ENCODE data around the gene TMEM14C. TPM values are rescaled to one million over a fixed set of nuclear protein-coding genes. Genes with fewer than 3 reads are reported as not detected.

Gene TMEM14C
- polyA plus RNA-seq: 83.5 TPM

DNA sequence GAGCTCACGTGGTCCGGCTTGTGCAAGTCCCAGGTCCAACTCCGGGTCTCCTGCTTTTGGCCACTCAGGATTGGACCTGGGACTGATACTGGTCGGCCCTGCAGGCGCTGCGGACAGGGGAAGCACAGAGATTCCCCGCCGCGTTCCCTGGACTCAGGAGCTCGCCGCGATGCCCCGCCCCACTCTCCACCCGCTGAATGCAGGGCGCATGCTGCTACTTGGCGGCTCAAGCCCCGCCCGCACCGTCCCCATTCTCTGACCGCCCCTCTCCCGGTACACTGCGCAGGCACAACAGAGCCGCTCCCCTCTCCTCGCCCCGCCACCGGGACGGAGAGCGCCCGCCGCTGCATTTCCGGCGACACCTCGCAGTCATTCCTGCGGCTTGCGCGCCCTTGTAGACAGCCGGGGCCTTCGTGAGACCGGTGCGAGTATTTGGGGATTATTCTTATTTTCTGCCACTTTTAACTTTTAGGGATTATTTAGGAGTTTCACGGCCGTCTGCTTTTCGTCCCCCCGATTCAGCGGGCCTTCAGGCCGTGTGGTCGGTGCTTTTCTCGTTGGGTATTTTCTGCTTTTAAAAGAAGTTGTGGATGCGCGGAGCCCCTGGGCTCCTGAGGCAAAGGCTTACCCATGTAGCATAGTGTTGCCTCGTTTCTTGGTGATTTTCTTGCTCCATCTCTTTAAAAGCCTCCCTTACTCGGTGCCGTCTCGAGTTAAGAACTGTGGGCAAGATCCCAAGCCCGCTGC is at the start of gene TMEM14C:
Gene TMEM14C, plus strand, starts transcription at position 251 of the 747 bp plus-strand sequence. CDS start 1,544 bp downstream, outside the sequence.
- Mint-ChIP-seq H3K27me3 (no peaks in the 10 kb centered on the region), H3K4me3 (peak within 1 kb of the TSS; percentile 93 to 99 (median 96)), H3K9me3 (peaks cover 0 to 3% (median 0%) of the 10 kb centered on the region in 3 donors), H3K36me3 (no peaks in the 10 kb centered on the region), H3K4me1 (peaks cover 17 to 29% (median 19%) of the 10 kb centered on the region in 3 donors), H3K27ac (peak within 1 kb of the TSS; percentile 75 to 91 (median 86))

DNA sequence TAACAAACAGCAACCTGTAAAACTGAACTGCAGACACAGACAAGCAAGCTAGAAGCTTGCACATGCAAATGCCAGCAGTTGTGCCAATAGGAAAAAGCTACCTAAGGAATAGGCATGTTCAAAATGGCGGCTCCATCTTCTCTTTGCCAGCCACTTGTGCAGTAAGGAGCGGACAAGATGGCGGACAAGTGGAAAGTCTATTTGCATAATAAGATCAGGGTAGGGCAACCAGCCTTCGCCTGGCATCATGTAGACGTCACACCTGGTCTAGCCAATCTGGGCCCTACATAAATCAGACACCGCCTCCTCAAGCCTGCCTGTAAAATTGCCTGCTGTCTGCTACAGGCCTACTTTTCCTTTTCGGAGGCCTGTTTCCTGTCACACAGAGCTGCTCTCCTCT is 46.5 kb upstream of the TMEM14C start:
- Mint-ChIP-seq H3K27ac (no peak overlapping the region), H3K36me3 (no peaks in the 10 kb centered on the region), H3K9me3 (peaks cover 0 to 3% (median 3%) of the 10 kb centered on the region in 3 donors), H3K4me3 (no peak overlapping the region), H3K27me3 (no peaks in the 10 kb centered on the region), H3K4me1 (no peaks in the 10 kb centered on the region)

DNA sequence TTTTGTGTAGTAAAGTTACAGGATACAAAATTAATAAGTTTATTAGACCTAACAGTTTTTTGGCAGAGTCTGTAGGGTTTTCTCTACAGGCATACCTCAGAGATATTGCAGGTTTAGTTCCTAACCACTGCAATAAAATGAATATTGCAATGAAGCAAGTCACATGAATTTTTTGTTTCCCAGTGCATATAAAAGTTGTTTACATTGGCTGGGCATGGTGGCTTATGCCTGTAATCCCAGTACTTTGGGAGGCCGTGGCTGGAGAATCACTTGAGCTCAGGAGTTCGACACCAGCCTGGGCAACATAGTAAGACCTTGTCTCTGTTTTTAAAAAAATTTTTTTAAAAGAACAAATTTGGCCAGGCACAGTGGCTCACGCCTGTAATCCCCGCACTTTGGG is 44.4 kb upstream of the TMEM14C start:
- Mint-ChIP-seq H3K4me3 (no peak overlapping the region), H3K9me3 (peaks cover 0 to 3% (median 3%) of the 10 kb centered on the region in 3 donors), H3K4me1 (peaks cover 0 to 1% (median 0%) of the 10 kb centered on the region in 3 donors), H3K27ac (no peak overlapping the region), H3K36me3 (no peaks in the 10 kb centered on the region), H3K27me3 (no peaks in the 10 kb centered on the region)

DNA sequence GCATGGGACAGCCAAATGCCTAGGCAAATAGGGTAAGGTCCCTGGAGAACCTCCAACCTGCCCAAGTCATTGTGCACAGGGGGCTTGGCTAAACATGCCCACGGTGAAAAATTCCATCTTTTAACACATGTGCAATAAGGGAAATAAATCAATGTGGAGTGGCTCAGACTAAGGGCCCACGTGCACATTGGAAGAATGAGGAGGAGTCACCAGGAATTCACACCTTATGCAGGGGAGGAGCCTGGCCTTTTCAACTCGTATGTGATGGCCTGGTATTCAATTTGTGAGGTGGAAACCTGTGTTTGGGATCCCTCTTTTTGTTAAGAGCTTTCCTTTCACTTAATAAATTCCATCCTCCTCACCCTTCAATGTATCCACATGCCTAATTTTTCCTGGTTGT is 41.1 kb upstream of the TMEM14C start:
- peaks cover 1% of the 10 kb centered on the region for H3K27me3 Mint-ChIP-seq
- no peak overlapping the region for H3K27ac Mint-ChIP-seq
- peaks cover 1% of the 10 kb centered on the region for H3K36me3 Mint-ChIP-seq
- H3K4me3 Mint-ChIP-seq: no peak overlapping the region
- H3K4me1 Mint-ChIP-seq: peaks cover 0 to 1% (median 0%) of the 10 kb centered on the region in 3 donors
- H3K9me3 Mint-ChIP-seq: no peaks in the 10 kb centered on the region

DNA sequence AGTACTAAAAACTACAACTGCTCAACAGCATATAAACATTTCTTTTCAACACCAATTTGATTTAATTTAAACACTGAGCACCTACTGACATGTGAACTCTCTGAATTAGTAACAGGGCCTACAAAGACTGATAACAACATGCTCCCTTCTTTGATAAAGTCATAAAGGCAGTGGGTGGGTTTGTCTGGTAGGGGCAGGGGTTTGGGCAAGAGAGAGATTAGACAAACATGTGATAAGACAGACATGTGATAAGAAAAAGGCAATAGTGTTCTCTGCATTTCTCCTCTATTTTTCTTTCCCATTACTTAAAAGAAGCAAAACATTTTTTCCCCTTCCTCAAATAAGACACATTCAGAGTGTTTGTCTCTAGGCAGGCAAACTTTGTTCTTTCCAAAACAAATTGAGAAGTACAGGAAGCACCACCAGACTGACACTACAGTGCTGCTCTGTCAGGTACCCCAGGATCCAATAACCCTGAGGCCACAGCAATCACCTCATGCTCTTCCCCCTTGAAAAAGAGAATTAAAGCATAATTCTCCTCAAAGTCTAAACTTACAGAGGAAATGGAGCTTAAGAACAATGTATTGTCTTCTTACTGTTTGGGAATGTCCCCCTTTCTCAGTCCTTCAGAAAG is 40.4 kb upstream of the TMEM14C start:
- Mint-ChIP-seq H3K27me3 (peaks cover 1% of the 10 kb centered on the region), H3K36me3 (peaks cover 1% of the 10 kb centered on the region), H3K9me3 (no peaks in the 10 kb centered on the region), H3K4me1 (peaks cover 0 to 1% (median 0%) of the 10 kb centered on the region in 3 donors), H3K4me3 (no peak overlapping the region), H3K27ac (peak overlapping the region in 1 of 3 donors; percentile 61)

DNA sequence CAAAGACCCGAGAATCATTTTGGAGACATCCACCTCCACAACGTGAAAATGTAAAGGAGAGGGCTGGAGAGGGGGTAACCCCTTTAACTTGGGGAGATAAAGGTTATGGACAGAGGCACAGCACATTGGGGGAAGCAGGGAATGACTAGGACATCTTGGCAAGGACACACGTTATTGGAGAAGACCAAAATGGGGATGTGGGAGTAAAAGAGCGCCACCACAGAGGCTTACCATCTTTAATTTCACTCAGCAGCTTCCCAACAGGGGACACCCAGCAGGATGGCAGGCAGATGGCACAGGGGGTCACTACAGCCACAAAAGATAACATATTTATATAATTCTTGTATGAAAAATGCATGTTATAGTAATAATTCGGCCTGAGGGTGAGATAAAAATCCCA is 38.3 kb upstream of the TMEM14C start:
- peaks cover 1% of the 10 kb centered on the region for H3K36me3 Mint-ChIP-seq
- peaks cover 0 to 1% (median 0%) of the 10 kb centered on the region in 3 donors for H3K4me1 Mint-ChIP-seq
- H3K27ac Mint-ChIP-seq: no peak overlapping the region
- no peak overlapping the region for H3K4me3 Mint-ChIP-seq
- H3K27me3 Mint-ChIP-seq: peaks cover 1% of the 10 kb centered on the region
- no peaks in the 10 kb centered on the region for H3K9me3 Mint-ChIP-seq

DNA sequence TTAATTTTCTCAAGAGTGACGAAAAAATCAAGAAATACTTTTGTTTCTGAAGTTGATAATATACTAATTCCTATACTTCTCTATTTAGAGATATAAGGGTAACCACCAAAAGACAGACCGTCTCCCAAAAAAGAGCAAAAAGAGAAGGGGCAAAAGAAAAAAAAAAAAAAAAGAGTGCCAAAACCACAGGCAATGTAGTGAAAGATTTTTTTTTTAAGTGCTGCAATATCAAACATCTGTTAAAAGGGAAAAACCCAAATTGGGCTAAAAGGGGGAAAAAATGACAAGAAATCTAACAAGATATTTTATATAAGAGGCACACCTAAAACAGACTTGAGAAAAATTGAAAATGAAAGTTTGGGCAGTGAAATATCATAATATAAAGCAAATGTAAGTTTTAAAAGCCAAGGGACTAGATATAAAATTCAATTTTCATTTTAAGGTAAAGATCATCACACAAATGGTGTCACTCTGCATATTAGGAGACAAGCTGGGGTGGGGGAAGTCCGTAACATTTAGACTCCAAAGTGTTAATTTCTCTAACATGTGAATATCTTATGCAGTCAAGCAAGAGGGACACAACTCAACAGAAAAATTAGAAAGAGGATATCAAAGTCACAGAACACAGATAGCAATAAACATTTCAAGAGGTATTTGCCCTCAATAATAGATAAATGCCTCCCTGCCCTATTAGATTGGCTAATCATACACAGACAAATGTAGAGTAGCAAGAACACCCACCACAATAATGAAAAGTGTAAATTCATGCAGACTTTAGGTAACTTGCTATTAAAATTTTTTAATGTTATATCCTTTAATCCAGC is 37.6 kb upstream of the TMEM14C start:
- H3K4me3 Mint-ChIP-seq: no peak overlapping the region

DNA sequence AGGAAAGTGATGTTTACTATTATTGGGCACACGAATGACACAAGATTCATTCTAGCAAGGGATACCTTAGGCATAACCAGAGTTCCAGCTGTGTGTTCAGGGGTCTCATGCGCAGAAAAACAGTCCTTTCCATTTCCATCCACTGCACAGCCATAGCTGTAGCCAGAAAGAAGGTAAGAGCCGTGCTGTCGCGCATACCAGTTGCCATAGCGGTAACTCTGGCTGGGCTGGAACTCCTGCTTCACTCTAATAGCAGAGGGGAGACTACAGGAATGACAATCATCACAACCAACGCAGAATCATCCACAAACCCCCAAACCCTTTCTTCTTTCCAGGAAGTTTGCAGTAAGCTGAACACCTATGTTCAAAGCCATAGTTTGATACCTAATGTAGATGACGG is 36.0 kb upstream of the TMEM14C start:
- no peak overlapping the region for H3K4me3 Mint-ChIP-seq
- H3K27ac Mint-ChIP-seq: no peak overlapping the region
- peaks cover 0 to 1% (median 0%) of the 10 kb centered on the region in 3 donors for H3K4me1 Mint-ChIP-seq
- peaks cover 1% of the 10 kb centered on the region for H3K36me3 Mint-ChIP-seq
- H3K27me3 Mint-ChIP-seq: peaks cover 1% of the 10 kb centered on the region
- no peaks in the 10 kb centered on the region for H3K9me3 Mint-ChIP-seq

More for the DNA sequence above, 37.6 kb upstream of the TMEM14C start:
- H3K27ac Mint-ChIP-seq: no peak overlapping the region
- peaks cover 1% of the 10 kb centered on the region for H3K27me3 Mint-ChIP-seq
- no peaks in the 10 kb centered on the region for H3K9me3 Mint-ChIP-seq
- H3K36me3 Mint-ChIP-seq: peaks cover 1% of the 10 kb centered on the region
- peaks cover 0 to 1% (median 0%) of the 10 kb centered on the region in 3 donors for H3K4me1 Mint-ChIP-seq

DNA sequence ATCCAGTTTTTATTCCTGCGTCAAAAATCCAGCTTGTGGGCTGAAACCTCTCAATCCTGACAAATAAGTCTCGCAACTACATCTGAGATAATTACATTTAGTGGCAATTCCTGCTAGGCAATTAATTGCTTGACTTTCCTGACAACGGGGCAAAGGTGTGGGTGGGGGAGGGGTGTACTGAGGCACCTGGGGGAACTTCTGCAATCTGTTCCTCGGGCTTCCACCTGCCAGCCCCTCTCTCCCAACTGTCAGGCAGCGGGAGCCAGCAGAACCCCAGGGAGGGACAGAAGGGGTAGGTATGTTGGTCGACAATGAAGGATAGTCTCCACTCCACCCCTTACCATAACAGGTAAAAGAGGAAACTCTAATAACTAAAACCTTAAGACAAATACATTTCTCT is 35.3 kb upstream of the TMEM14C start:
- no peak overlapping the region for H3K27ac Mint-ChIP-seq
- H3K4me3 Mint-ChIP-seq: no peak overlapping the region
- H3K27me3 Mint-ChIP-seq: peaks cover 1% of the 10 kb centered on the region
- no peaks in the 10 kb centered on the region for H3K9me3 Mint-ChIP-seq
- H3K36me3 Mint-ChIP-seq: peaks cover 1% of the 10 kb centered on the region
- peaks cover 0 to 1% (median 0%) of the 10 kb centered on the region in 3 donors for H3K4me1 Mint-ChIP-seq

DNA sequence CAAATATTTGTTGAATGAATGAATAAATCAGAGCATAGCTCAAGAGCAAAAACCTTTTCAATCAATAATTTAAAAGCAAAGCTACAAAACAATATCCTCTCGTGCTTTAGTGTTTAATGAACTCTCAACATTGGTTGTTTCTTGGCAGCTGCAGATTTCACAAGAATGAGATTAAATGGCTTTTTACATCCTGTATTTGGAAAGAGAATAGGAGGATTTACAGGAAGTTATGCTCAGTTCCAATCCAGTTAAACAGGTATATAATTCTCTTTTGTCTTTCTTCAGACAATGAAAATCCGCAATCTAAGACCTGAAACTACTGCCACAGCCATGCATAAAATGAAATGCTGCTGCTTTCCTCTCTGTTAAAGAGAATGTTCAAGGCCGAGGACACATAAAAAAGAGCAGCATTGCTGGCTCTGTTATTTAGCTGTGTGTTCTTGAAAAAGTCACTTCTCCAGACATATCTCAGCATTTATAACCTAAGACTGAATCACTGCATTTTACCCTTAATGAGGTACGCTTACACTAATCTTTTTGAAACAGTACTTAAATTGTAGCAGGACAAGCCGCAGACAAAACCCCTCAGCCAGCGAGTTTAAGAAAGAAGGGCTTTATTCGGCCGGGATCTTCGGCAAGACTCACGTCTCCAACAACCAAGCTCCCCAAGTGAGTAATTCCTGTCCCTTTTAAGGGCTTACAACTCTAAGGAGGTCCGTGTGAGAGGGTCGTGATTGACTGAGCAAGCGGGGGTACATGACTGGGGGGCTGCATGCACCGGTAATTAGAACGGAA is 32.0 kb upstream of the TMEM14C start:
- peak overlapping the region in 1 of 4 donors; percentile 64 for H3K4me3 Mint-ChIP-seq
- no peaks in the 10 kb centered on the region for H3K27me3 Mint-ChIP-seq

DNA sequence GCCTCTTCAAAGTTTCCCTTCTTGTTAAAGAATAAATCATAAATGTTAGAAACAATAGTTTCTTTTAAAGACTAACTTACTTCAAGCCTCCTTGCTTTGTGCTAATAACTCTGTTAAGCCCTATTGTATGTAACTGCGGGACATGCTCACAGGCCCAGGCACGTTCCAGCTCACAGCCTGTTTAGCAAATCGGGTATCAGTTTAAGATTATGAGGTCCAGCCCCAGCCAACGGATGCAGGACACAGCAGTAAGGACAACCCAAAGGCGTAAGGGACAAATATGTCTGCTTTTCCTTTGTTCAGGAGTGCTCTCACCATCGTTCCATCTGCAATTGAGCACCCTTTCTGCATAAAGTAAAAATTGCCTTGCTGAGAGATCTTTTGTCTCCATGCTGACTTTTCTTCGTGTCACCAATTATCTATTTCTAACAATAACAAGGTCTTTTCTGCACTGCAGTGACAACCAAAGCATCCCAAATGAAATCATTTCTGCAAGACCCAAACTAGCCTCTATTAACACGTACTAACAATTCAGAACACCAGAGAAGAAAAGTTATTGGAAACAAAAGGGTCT is 29.8 kb upstream of the TMEM14C start:
- Mint-ChIP-seq H3K4me3 (peak overlapping the region; percentile 96 to 99 (median 98)), H3K9me3 (no peaks in the 10 kb centered on the region), H3K36me3 (peaks cover 1% of the 10 kb centered on the region), H3K4me1 (peaks cover 19 to 27% (median 25%) of the 10 kb centered on the region in 3 donors), H3K27ac (peak overlapping the region in 2 of 3 donors; percentile 87 to 100), H3K27me3 (no peaks in the 10 kb centered on the region)

More for the DNA sequence above, 32.0 kb upstream of the TMEM14C start:
- Mint-ChIP-seq H3K27ac (peak overlapping the region in 1 of 3 donors; percentile 77), H3K36me3 (no peaks in the 10 kb centered on the region), H3K4me1 (peaks cover 17% of the 10 kb centered on the region in 3 donors), H3K9me3 (no peaks in the 10 kb centered on the region)

DNA sequence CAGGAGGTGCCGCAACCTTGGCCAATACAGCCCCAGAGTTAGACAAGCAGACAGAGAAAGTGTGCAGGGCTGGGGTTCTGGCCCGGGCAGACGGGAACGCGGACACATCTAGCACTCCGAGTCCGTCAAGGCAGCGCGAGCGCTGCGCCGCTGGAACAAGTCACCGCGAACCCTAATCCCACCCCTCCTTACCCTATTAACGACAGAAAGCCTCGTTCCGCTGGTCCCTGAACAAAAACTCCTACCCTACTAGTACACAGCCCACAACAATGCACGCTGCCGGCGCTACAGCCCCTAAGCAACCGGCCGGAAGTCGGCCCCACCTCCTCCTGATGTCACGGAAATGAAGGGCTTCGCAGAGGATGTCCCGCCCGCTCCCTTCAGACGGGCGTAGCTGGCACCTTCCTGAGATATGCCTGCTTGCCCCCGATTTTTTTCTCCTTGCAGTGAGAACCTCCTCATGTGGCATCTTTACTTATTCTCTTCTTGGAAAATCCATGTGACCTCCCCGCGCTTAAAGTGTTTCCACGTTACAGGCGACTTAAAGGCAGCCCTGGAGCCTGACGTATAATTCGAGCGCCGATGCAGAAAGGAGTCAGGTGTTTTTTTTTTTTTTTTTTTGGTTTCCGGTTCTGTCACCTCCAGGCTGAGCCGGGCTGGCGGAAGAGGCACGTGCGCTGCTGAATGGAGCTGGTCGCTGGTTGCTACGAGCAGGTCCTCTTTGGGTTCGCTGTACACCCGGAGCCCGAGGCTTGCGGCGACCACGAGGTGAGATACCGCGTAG is 28.4 kb upstream of the TMEM14C start, which contains the start of the genes C6orf52 and PAK1IP1:
Gene C6orf52, minus strand, starts transcription at position 315 of the 784 bp plus-strand sequence. CDS start 7,066 bp downstream, outside the sequence.
Gene PAK1IP1, plus strand, starts transcription at position 671 of the 784 bp plus-strand sequence. Its CDS starts 14 bp downstream, at position 685.
- H3K27me3 Mint-ChIP-seq: no peaks in the 10 kb centered on the region
- peaks cover 19 to 29% (median 27%) of the 10 kb centered on the region in 3 donors for H3K4me1 Mint-ChIP-seq
- no peaks in the 10 kb centered on the region for H3K9me3 Mint-ChIP-seq
- H3K27ac Mint-ChIP-seq: peak within 1 kb of the TSS; percentile 100
- peaks cover 3% of the 10 kb centered on the region for H3K36me3 Mint-ChIP-seq
- H3K4me3 Mint-ChIP-seq: peak within 1 kb of the TSS; percentile 96 to 99 (median 98)

DNA sequence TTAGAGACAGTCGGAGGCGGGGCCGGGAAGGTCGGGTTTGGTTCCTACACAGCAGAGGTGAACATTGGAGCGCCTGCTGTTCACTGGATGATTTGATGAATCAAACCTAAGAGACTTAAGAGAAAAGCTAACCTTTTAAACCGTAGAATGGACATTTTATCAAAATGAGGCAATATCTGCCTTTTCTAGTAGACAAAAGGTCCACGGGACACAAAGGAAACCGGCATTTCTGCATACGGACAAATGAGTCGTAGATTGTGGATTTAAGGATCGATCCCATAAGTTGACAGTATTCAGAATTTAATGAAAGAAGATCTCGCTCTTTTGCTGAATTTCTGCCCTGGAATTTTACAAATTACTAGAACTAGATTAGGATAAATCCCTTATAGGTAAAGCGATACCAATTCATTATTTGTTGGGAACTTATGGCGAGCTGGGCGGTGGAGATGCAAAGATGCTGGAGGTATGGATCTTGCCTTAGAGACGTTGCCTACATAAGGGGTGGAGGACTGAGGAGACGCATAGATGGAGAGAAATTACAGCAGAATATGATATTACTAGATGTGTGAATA is 27.7 kb upstream of the TMEM14C start:
- Mint-ChIP-seq H3K4me3 (peak overlapping the region; percentile 96 to 99 (median 98)), H3K36me3 (peaks cover 3% of the 10 kb centered on the region), H3K4me1 (peaks cover 19 to 29% (median 27%) of the 10 kb centered on the region in 3 donors), H3K9me3 (no peaks in the 10 kb centered on the region), H3K27me3 (no peaks in the 10 kb centered on the region), H3K27ac (peak overlapping the region; percentile 100)

All from IgD-negative memory B cell (primary cell).